GM19240 (cell line): ENCODE data around the gene RAB22A.
"Not testable (repeated sequence)": the region's sequence is repeated elsewhere in the genome, so short reads cannot be mapped to it uniquely, and the experiment has no call there.

Experiments
- DNase-seq: peaks from one replicate; pipeline ENCODE4 v3.0.0; 2011; ENCODE audit warnings: low spot score; ENCODE audit not compliant: insufficient read length

The RAB22A gene

DNA sequence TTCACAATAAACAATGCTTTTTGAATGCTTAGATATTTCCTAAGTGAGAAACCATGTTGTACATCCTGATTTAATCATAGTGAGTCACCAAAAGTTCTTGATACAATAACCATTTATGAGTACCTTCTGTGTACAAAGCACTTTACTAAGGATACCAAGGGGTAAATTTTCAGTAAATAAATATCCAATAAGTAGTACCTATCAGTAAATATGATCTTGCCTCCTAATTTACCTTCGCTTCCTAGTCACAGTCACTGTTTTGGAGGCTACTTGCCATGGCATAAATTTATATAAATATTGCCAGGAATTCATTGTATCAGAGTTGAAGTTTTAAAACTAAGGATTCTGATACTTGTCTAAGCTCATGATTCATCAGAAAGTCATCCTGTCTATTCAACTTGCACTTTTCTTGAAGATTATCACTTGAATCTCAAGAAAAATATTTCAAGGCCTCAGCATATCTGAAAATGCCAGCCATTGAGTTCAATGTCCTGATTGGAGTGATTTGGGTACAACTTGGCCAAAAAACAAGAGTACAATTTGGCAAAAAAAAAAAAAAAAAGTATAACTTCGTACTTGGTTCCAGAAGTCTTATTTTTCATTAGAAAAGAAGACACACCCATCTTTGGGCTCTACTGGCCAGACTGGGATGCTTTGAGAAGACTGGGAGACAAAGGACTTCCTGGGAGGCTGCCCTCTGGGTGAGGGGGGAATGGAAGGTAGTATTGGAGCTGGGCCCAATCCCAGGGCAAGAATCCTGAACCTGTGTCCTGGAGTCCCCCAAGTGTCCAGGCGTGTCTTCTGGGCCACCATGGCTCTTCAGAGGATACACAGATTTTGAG is 32.8 kb downstream of the RAB22A start:
- no peak for DNase-seq

DNA sequence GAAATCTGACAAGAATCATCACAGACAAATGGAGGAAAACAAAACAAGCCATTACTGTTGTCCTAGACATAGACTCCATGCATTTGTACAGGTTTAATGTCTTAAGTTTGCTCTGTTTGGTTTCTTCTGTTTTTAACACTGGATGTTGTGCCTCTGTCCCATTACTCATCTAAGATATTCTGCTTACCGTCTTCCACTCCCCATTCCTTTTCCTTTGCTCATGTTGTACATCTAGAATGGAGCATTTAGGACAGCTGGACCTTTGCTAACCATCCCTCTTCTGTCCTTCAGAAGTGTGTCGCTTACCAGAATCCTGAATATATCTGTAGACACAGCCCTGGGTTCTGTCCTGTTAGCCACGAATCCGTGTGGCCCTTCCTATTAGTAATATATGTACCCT is 35.2 kb downstream of the RAB22A start:
- DNase-seq = no peak

DNA sequence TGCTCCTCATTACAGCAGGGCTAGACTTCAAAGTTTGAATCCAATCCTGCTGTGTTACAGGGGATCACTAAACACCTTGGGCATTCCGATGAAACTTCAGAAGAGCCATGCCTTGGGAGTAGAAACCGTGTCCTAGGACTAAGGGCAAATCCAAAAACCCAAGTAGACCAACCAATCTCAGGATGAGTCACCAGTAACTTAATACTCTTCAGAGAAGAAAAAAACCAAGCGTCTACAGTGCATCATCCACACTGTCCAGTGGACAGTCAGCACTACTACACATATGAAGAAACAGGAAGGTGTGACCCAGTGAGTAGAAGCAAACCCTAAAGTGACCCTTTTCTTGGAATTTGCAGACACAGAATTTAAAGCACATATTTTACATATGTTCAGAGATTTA is 40.1 kb downstream of the RAB22A start:
- no peak for DNase-seq

DNA sequence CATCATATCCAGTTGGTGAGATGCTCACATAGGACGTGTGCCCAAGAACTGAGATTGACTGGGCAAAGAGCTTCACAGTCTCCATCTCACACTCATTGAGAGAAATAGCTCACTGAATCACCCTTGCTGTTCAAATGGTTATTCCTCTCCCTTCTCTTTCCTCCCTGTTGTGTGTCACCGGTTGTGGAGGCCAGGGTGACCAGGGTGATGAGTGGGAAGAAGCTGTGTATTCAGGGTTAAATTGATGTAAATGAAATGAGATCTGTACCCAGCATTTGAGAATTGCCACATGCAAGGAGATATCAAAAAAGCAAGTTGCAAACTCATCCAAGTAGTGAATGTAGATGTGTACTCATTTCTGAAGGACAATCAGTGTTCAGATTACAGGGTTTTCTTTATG is 43.0 kb downstream of the RAB22A start:
- DNase-seq = no peak

DNA sequence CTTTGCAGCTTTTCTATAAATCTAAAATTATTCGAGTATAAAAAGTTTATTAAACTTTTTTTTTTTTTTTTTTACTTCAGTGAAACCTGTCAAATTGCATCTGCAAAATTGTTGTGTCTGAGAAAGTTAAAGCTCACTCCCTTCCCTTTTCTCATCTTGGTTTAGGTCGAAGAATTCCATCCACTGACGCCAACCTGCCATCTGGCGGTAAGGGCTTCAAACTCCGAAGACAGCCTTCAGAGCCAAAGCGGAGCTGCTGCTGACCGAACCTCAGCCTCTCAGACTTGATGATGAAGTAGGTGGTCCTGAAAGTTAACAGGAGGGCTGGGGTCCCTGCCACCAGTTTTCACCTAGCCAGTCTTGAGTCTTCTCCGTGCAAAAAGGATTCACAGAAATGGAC is 49.9 kb downstream of the RAB22A start:
- DNase-seq = no peak

DNA sequence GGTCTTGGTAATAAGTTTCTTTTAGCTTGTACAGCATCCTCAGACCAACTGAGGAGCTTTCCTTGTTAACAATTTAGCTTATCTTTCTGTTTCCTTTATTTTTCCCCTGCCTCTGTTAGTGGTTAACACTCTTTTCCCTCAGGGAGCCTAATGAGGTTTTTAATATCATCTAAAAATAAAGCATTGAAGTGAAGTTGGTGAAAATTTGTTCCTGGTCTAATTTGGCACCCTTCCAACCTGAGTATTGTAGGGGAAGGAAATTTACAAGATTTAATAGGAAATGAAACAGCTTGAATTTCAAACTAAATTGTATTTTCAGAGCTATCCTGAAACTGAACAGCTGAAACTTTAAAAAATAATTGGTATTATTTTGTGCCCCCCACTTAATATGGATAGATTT is 51.4 kb downstream of the RAB22A start:
- DNase-seq = no peak

DNA sequence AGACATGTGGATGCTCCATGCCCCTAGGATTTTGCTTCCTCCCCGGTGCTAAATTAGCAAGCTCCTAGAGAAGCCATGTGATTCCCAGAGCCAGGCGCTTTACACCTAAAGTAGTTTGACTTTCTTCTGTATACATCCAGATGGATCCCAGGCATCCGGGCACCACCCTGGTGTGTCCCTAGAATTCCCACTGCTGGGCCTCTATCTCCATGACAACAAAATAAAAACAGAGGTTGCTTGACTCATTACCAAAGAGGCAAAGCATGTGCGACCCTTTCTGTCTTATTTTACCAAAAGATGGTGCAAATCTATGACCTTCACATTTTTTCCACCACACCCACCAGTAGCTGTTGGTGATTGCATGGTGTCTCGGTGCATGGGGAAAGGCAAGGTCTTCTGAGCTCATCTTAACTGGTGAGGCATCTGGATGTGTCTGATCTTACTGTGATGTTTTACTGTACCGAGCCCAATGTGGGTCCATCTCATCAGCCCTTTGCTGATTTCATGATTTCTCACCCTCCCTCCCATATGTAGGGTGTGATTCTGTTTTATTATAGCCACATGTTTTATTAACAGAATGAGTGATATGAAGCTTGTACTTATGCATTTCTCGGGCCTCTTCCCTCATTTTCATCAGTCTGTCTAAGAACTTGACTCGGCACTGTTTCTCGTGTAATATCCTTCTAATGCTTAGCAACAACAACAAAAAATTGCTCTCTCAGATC is 52.1 kb downstream of the RAB22A start:
- no peak for DNase-seq

DNA sequence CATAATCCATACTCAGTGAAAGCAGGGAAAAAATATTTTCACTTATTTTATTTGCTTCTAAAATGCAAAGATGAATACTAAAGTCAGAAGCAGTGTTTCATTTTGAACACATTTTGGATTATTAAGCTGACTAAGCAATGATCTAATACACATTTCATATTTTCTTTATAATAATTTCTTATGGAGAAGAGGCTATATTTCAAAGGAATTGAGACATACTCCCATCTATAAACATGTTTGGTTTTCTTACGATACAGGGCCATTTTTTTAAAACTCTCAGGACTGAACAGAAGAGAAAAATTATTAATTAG is 52.6 kb downstream of the RAB22A start:
- DNase-seq = no peak

DNA sequence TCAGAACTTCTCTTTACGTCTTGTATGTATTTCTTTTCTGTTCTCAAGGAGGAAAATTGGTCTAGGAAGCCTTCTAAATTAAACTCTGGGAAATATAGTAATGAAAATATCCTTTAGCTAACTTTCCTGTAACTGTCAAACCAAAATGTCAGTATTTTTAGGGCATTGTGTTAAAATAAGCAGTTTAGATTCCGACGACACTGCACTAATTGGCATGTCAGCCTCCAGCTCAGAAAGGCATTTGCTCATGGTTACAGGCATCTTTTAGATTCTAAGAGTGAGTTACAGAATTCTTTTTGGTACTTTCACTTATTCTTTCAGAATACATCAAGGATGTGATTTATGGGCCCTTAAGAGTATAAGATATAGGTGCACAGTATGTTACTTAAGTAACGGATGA is 53.5 kb downstream of the RAB22A start:
- no peak for DNase-seq

DNA sequence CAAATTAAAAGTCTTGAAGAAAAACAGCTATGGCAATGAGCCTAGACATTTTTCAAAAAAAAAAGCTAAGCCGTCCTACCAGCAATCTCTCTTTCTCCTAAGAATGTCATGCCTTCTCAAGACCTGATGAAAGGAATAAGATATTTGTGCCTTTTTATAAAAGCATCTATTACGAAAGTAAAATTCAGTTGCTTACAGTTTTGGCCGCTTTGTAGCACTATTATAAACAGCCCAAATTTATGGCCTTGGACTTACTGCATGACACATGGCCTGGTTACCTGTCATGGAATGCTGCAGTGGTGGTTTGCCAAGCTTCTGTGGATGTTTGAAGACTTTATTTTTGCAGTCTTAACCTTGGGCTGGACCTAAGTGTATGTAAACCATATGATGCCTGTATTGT is 57.4 kb downstream of the RAB22A start:
- no peak for DNase-seq

DNA sequence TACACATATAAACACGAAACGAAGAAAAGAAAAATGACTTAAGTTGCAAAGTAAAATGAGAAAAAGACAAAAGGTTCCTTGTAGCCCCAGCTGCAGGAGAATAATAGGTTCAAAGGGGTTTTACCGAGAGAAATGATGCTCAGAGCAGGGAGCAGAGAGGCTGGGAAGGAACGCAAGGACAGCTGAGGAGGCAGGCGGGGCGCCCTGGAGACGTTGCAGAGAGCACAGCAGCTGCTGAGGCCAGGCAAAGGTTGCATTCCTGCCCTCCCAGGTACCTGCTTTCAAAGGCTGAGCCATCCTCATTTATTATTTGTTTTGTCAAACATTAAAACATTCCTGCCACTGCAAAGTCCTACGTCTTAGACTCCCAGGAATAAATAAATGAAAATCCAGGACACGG is 63.3 kb downstream of the RAB22A start:
- no peak for DNase-seq

DNA sequence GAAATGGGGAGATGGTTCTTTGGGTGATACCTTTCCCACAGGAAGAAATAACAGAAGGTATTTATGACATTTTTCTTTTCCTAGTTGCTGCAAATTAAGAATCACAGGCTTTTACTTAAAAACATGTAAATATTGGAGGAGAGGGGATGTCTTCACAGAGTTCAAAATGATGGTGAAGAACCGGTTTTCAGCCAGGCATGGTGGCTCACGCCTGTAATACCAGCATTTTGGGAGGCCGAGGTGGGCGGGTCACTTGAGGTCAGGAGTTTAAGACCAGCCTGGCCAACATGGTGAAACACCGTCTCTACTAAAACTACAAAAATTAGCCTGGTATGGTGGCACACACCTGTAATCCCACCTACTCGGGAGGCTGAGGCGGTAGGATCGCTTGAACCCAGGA is 63.8 kb downstream of the RAB22A start:
- not testable (repeated sequence) for DNase-seq

DNA sequence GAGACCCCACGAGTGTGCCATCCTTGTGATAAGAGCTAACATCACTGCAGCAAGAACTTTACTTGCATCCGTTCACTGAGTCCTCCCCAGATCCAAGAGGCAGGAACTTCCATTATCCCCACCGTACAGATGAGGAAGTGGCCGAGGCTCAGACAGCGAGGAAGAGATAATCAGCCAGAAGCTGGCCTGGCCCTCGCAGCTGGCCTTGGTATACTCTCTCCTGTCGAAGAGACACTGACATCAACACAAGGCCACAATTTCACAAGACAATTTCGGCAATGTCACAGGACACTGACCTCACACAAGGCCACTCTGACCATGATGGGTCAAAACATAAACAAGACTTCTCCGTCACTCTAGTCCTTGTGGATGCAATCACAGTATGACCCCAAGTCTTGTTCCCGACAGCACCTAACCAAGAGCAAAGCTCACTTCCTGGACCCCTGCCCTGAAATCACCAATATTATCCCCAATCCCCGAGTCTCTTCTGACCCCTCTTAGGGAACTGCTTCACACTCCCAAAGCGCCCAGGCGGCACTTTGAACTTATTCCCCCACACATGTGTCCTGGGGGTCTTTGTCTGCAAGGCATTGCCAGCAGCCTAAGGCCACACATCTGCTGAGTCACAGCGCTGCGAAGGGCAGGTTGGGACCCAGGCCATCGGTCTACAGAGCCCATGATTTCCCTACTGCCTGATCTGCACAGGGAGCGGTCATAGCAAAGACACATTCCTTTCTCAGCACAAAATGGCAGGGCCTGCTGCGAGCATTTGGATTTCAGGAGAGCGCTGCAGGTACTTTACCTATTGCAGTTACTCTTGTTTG is 64.7 kb downstream of the RAB22A start:
- DNase-seq = no peak

DNA sequence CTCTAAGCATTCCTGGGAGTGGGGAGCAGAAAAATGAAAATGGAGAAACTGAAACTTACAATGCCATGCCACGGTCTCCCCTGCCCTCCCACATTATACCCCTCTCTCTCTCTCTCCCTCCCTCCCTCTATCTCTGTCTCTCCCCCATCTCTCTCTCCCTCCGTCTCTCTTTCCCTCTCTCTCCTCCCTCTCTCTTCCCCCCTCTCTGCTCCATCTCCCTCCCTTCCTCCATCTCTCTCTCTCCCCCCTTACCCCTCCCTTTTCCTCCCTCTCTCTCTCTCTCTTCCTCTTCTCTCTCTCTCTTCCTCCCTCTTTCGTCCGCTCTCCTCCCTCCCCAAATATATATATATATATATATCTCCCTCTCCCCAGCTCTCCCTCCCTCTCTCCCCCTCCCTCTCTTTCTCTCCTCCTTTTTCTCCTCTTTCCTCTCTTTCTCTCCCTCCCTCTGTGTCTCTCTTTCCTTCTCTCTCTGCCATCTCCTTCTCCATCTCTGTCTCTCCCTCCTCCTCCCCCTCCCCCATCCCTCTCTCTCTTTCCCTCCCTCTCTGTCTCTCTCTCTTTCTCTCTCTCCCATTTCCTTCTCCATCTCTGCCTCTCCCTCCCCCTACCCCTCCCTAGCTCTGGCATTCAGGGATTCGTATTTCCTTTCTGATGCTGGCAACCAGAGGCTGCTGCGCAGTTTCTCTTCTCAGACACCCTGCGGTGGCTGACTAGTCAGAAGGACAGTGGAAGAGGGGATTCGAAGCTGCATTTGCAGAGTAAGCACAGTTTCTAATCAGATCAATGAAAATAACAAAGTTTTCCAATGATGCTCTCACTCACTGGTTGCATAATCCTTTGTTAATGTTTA is 65.6 kb downstream of the RAB22A start:
- DNase-seq = no peak

DNA sequence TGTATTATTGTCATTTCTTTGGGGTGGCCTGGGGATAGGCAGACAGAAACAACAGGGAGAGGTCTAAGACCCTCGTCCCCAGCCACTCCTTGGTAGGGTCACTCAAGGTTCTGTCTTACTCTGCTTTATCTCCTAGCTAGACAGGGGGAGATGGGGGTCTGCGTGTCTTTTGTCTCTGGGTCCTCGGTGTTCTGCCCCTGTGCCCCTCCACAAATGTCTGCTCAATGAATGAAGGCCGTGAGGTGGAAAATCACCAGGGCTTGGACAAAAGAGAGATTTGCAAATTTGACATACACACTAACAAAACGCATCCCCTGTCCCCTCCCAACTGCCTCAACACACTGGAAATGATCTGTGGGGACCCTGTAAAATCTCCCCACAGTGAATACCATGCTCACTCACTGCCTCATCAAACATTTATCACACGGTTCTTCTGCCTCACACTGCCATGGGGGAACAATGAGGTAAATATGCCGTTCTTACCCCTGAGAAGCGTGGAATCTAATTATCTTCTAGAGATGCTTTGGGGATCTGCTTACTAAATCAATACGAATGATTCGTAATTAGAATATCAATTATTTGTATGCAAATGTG is 66.3 kb downstream of the RAB22A start:
- no peak for DNase-seq

DNA sequence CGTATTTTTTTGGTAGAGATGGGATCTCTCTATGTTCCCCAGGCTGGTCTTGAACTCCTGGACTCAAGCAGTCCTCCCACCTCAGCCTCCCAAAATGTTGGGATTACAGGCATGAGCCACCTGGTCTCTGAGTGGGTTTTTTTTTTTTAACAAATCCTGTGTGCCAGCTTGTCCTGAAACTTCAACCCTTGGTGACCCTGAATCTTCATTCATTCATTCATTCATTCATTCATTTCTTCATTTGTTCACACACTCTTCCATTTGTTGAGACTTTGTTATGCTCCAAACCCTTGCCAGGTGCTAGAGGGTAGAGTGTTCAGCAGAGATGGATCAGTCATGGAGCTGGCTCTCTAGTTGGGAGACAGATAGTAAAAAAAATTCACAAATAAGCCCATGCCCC is 67.5 kb downstream of the RAB22A start:
- no peak for DNase-seq

DNA sequence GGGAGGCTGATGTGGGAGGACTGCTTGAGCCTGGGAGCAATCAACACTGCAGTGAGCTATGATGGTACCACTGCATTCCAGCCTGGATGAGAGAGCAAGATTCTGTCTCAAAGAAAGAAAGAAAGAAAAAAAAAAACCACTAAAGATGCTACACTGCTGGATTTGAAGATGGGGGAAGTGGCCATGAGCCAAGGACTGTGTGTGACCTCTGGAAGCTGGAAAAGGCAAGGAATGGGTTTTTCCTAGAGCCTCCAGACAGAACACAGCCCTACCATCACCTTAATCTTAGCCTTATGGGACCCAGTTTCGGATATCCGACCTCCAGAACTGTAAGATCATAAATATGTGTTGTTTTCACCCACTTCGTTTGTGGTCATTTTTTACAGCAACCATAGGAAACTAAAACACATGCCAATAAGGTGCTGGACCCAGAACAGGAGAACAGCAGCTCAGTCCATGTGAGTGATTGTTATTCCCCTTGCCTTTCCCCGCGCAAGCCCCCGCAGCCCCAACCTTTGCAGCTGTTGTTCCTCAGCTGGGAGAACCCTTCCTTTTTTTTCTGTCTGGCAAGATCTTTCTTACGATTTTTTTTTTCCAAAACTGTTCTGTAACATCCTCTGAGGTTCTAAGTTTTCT is 68.4 kb downstream of the RAB22A start:
- no peak for DNase-seq

DNA sequence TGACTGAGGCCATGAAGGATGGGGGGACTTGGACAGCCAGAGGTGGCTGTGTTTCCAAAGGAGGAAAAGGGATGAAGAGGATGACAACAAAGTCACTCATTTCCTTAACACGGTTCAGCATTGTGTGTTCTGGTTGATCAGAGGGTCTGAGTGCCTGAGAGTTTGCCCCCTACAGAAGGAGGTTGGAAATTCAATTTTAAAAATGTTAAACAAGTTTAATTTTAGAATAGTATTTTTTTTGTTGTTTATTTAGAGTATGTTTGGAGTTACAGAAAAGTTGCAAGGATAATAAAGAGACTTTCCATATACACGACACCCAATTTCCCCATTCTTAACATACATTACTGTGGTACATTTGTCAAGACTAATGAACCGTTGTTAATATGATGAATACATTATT is 69.2 kb downstream of the RAB22A start:
- DNase-seq = no peak

DNA sequence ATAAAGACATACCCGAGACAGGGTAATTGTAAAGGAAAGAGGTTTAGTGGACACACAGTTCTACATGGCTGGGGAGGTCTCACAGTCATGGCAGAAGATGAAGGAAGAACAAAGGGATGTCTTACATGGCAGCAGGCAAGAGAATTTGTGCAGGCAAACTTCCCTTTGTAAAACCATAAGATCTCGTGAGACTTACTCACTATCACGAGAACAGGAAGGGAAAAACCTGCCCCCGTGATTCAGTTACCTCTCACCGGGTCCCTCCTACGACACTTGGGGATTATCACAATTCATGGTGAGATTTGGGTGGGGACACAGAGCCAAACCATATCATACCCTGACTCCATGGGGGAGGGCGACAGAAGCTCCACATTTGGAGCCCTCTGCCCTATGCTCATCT is 72.1 kb downstream of the RAB22A start:
- DNase-seq = no peak

DNA sequence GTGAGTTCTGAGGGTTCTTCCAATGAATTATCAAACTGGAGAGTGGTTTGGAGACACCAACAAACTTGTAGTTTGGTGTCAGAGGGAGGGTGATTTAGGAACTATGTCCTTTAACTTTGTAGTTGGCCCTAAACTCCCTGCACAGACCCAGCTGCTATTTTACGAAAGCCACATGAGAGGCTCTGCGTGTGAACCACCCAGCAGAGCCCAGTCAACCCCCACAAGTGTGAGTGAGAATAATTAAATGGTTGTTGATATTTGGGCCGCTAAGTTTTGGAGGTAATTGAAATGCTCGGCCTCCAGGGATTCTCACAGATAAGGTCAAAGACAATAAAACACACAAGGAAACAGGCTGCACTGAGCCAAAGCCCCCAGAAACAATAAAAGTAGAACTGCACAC is 72.6 kb downstream of the RAB22A start:
- DNase-seq = no peak

DNA sequence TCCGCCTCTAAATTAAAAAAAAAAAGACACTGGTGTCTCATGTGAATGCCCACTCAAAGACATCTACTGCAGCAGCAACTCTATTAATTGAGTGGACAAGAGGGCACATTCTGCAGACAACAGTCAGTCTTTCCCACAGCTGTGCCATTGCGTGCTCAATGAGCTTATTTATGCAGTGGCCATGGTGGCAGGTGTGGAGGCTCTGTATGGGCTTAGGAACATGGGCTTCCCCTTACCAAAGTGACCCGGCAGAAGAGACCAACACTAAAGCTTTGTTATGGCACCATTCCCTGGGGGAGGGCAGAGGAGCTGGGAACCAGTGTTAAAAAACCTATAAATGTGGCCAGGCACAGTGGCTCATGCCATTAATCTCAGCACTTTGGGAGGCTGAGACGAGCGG is 75.3 kb downstream of the RAB22A start:
- no peak for DNase-seq
